GM12878 (cell line): ENCODE results near the gene MAML2. TPM values are rescaled to one million over a fixed set of nuclear protein-coding genes. Genes with fewer than 3 reads are reported as not detected.
A peak's percentile ranks its signal among the peaks of the same experiment; 100 is the strongest.

Experiments
- ATAC-seq: fragments of 200-7000 bp; cut with Tn5 transposase; 3 replicates; pipeline ENCODE4 v1.9.1; 2020; ENCODE audit warnings: mild to moderate bottlenecking, moderate library complexity
- BruUV-seq: library from RNA; stranded (reverse); fragments of 400-500 nt; replicated peaks from 2 replicates; lab custom pipeline; 2021; lab: Mats Ljungman, UMichigan
- CTCF ChIA-PET: fragments of 300-600 bp; sonication (Branson Sonifier 250); formaldehyde crosslinking; extraction: SDS; loops from one replicate; lab custom pipeline; 2021; ENCODE audit warnings: inconsistent platforms; lab: Yijun Ruan, JAX
- POLR2A ChIA-PET: fragments of 350-600 bp; formaldehyde crosslinking; extraction: SDS; loops from one replicate; lab custom pipeline; 2021; ENCODE audit warnings: inconsistent platforms; lab: Charles Lee
- RAD21 ChIA-PET: fragments of 300-600 bp; sonication (Branson Sonifier 250); formaldehyde crosslinking; loops from one replicate; lab custom pipeline; 2023; ENCODE audit warnings: antibody characterized with exemption; ENCODE audit not compliant: unreplicated experiment; lab: Charles Lee
- SMC1A ChIA-PET: fragments of 300-600 bp; sonication (Branson Sonifier 250); formaldehyde crosslinking; loops from one replicate; lab custom pipeline; 2023; ENCODE audit not compliant: unreplicated experiment, uncharacterized antibody; lab: Charles Lee
- DNase-seq: peaks from one replicate; pipeline ENCODE4 v3.0.0-alpha.2; 2011; ENCODE audit warnings: low read depth, low spot score
- FAIRE-seq: peaks from 3 replicates; lab custom pipeline; 2011; peaks lifted over from hg19 to GRCh38; lab: Jason Lieb, UNC
- H2AFZ ChIP-seq: 2 replicates; pipeline ENCODE4 v1.6.0; 2011; ENCODE audit warnings: low read depth, low read length, control low read depth; ENCODE audit not compliant: control insufficient read depth
- H3K27ac ChIP-seq: 2 replicates; pipeline ENCODE4 v1.5.1; 2011; ENCODE audit warnings: control low read depth; ENCODE audit not compliant: control insufficient read depth, insufficient read depth
- H3K27me3 ChIP-seq, 2 experiments: replicated peaks in 1 of 2; 2 replicates each; pipeline versions ENCODE4 v1.6.0 to v1.6.1; 2011; ENCODE audit warnings: low read length in 1 of 2; ENCODE audit not compliant: control insufficient read depth in 2 of 2, insufficient read depth in 2 of 2
- H3K36me3 ChIP-seq, 2 experiments: 2 replicates each; pipeline ENCODE4 v1.5.1; 2011; ENCODE audit warnings: low read length in 1 of 2; ENCODE audit not compliant: control insufficient read depth in 2 of 2, insufficient read depth in 2 of 2
- H3K4me1 ChIP-seq: 2 replicates; pipeline ENCODE4 v1.6.1; 2011; ENCODE audit warnings: mild to moderate bottlenecking, low read length, moderate library complexity, mixed read lengths; ENCODE audit not compliant: control insufficient read depth, insufficient read depth
- H3K4me2 ChIP-seq: 2 replicates; pipeline ENCODE4 v1.6.0; 2011; ENCODE audit warnings: control low read depth; ENCODE audit not compliant: control insufficient read depth, insufficient read depth
- H3K4me3 ChIP-seq: fragments of 200-600 bp; sonication (generic); 2 replicates; pipeline ENCODE4 v1.5.1; 2016
- H3K79me2 ChIP-seq: 2 replicates; pipeline ENCODE4 v1.6.0; 2011; ENCODE audit warnings: low read length; ENCODE audit not compliant: control insufficient read depth, insufficient read depth
- H3K9ac ChIP-seq: 2 replicates; pipeline ENCODE4 v1.8.0; 2011; ENCODE audit warnings: low read length, control low read depth, mixed read lengths; ENCODE audit not compliant: control insufficient read depth, insufficient read depth
- H3K9me3 ChIP-seq: replicated peaks from 3 replicates; pipeline ENCODE4 v1.5.1; 2011; ENCODE audit warnings: mild to moderate bottlenecking, low read length; ENCODE audit not compliant: control insufficient read depth, insufficient read depth
- H4K20me1 ChIP-seq: 2 replicates; pipeline ENCODE4 v1.6.0; 2011; ENCODE audit not compliant: control insufficient read depth, insufficient read depth
- FOXM1 ChIP-seq: IDR thresholded peaks from 2 replicates; pipeline ENCODE4 v1.6.1; 2012; ENCODE audit warnings: low read depth, mild to moderate bottlenecking, inconsistent platforms, low read length, moderate library complexity
- HDGF ChIP-seq: fragments of 450-650 bp; IDR thresholded peaks from 2 replicates; pipeline ENCODE4 v1.6.1; 2016; ENCODE audit warnings: antibody characterized with exemption
- PAX5 ChIP-seq: IDR thresholded peaks from 2 replicates; pipeline ENCODE4 v1.6.1; 2011; ENCODE audit warnings: low read depth, low read length, borderline replicate concordance
- PAX8 ChIP-seq: fragments of 450-650 bp; IDR thresholded peaks from 2 replicates; pipeline ENCODE4 v1.6.1; 2017; ENCODE audit warnings: mild to moderate bottlenecking, moderate library complexity
- PRDM15 ChIP-seq: fragments of 450-650 bp; formaldehyde crosslinking; IDR thresholded peaks from 2 replicates; pipeline ENCODE4 v1.4.0; 2020; ENCODE audit warnings: mild to moderate bottlenecking, moderate library complexity
- RUNX3 ChIP-seq: IDR thresholded peaks from 2 replicates; pipeline ENCODE4 v1.6.1; 2012; ENCODE audit warnings: low read length, inconsistent platforms
- USF2 ChIP-seq: IDR thresholded peaks from 2 replicates; pipeline ENCODE4 v1.6.1; 2011; ENCODE audit warnings: low read depth, low read length, improper control_type of control experiment, borderline replicate concordance
- WGBS: methylation state at CpG from one replicate; pipeline ENCODE4 v1.1.6; 2016; ENCODE audit warnings: low lambda C conversion rate; ENCODE audit not compliant: insufficient replicate concordance, insufficient coverage; ENCODE audit errors: missing lambda C conversion rate; 5-methylcytosine and 5-hydroxymethylcytosine counted together
- in situ Hi-C: fragments of 300-500 bp; cut with MboI; formaldehyde crosslinking; loops from 9 replicates; pipeline ENCODE4 v1.14.3; 2018; ENCODE audit warnings: mixed read lengths
- intact Hi-C: fragments of 100-400 bp; cut with micrococcal nuclease; formaldehyde crosslinking; loops from one replicate; pipeline ENCODE4 v1.14.2; 2022; ENCODE audit not compliant: unreplicated experiment
- polyA plus RNA-seq, 11 experiments: library from polyadenylated mRNA; depleted of rRNA in 4 of 11; unstranded in 6 of 11; stranded (reverse) in 5 of 11; fragments of >200 nt; fragmentation: Nextera tagmentation in 4 of 11; fragmentation: Illumina TruSeq in 1 of 11; extraction: Ambion mirVana in 4 of 11; extraction: Trizol in 1 of 11; gene quantifications; 1 replicate in 1 of 11; 2 replicates in 10 of 11; pipeline versions ENCODE4 v1.2.1 to v1.2.3, GENCODE V29; 2011 to 2016; ENCODE audit warnings: inconsistent platforms in 2 of 11, missing spikeins in 2 of 11, low read depth in 1 of 11
- total RNA-seq, 4 experiments: library from RNA; depleted of rRNA in 3 of 4; stranded (reverse); fragments of >200 nt in 3 of 4; fragmentation: Illumina TruSeq in 1 of 4; extraction: Trizol in 1 of 4; gene quantifications; 2 replicates each; pipeline versions ENCODE4 v1.2.1 to v1.2.3, GENCODE V29; 2013 to 2021

Gene MAML2
- total and polyA plus RNA-seq, 10 of the 15 experiments (the other 5 are each of a cell fraction or from before 2014, with no cell fraction given) = 2.5 to 15.1 (median 12.0) TPM

GRCh38 chr11:96203567-96204365 is 139.2 kb downstream of the MAML2 start:
- SMC1A ChIA-PET = interaction anchor here (1.1 kb wide), 1 partner anchor 39 kb away, joined by 4 read pairs; no protein-coding TSS in a partner anchor
- TSS peak; percentile 17 for BruUV-seq
- Histone ChIP-seq H3K9me3 (peaks cover 1% of the 10 kb centered on the region; the same call in 2 of the 3 replicates), H3K4me3 (no peak overlapping the region)
- DNase-seq = no peak
- TF ChIP-seq HDGF (no peak), PAX5 (0 out of 2 replicates have a peak, but pooled peaks have one; percentile 18), FOXM1 (no peak), PRDM15 (CRISPR knock-in tag) (no peak), USF2 (no peak), PAX8 (no peak), RUNX3 (no peak)
- TF ChIP-seq, all 136 proteins: peak for 1
- Histone ChIP-seq H4K20me1 (no peaks in the 10 kb centered on the region), H3K79me2 (peaks cover 13% of the 10 kb centered on the region), H3K9ac (no peak overlapping the region), H3K4me1 (peaks cover 10% of the 10 kb centered on the region), H3K4me2 (no peak overlapping the region), H3K36me3 (peaks cover 0 to 2% of the 10 kb centered on the region in 2 experiments; a peak in 1 of 4 replicates), H3K27ac (no peak overlapping the region), H2AFZ (no peak overlapping the region), H3K27me3 (no peaks in the 10 kb centered on the region)
- 73% methylated on average over 7 of the region's 7 CpGs for WGBS
- FAIRE-seq (no peak), ATAC-seq (peak; percentile 21; the same call in 1 of the 3 replicates)
- intact Hi-C loops = no loop called here
- ChIA-PET RAD21 (no interaction called here), CTCF (no interaction called here), POLR2A (no interaction called here)
- in situ Hi-C loops = no loop called here
